Activated B cell treated with CpG ODN at 0.5 μM for 24 hours (primary cell): Measurements from ENCODE around the gene MAP1LC3B2. TPM values are rescaled to one million over a fixed set of nuclear protein-coding genes. Genes with fewer than 3 reads are reported as not detected.

ENCODE experiments used
- ATAC-seq: fragments of 200-7000 bp; cut with Tn5 transposase; one replicate; pipeline ENCODE4 v1.10.0; 2021; ENCODE audit warnings: low read depth, mild to moderate bottlenecking, moderate library complexity
- CTCF ChIA-PET: fragments of 350-600 bp; sonication (Branson Sonifier 250); formaldehyde crosslinking; loops from one replicate; lab custom pipeline; 2021; ENCODE audit warnings: antibody characterized with exemption; lab: Charles Lee
- POLR2A ChIA-PET: fragments of 350-600 bp; sonication (Branson Sonifier 250); formaldehyde crosslinking; loops from one replicate; lab custom pipeline; 2021; ENCODE audit warnings: antibody characterized with exemption; lab: Charles Lee
- DNase-seq: peaks from one replicate; pipeline ENCODE4 v3.0.0; 2022
- H3K27ac Mint-ChIP-seq: one replicate; pipeline ENCODE4 v1.8.0; 2020; ENCODE audit warnings: mixed read lengths
- H3K27me3 Mint-ChIP-seq: one replicate; pipeline ENCODE4 v1.8.0; 2021; ENCODE audit warnings: mixed read lengths
- H3K36me3 Mint-ChIP-seq: one replicate; pipeline ENCODE4 v1.8.0; 2021; ENCODE audit warnings: low read depth, mixed read lengths
- H3K4me1 Mint-ChIP-seq: one replicate; pipeline ENCODE4 v1.8.0; 2021; ENCODE audit warnings: mixed read lengths
- H3K4me3 Mint-ChIP-seq: one replicate; pipeline ENCODE4 v1.8.0; 2020; ENCODE audit warnings: mild to moderate bottlenecking, mixed read lengths
- H3K9me3 Mint-ChIP-seq: one replicate; pipeline ENCODE4 v1.8.0; 2020; ENCODE audit warnings: mixed read lengths
- CTCF ChIP-seq: fragments of 200-600 bp; IDR thresholded peaks from one replicate; pipeline ENCODE4 v1.8.0; 2022; ENCODE audit warnings: antibody characterized with exemption, mild to moderate bottlenecking
- intact Hi-C: fragments of 100-400 bp; cut with micrococcal nuclease; formaldehyde crosslinking; loops from one replicate; pipeline ENCODE4 v1.15.1; 2024
- total RNA-seq: library from RNA; stranded (reverse); gene quantifications from 2 replicates; pipeline ENCODE4 v1.2.3, GENCODE V29; 2022

Gene MAP1LC3B2
- total RNA-seq, 1 donor from 2014 or later: 1.9 TPM

GRCh38 chr12:116614194-116614915, 55.2 kb downstream of the MAP1LC3B2 start:
- TF ChIP-seq CTCF: no peak
- DNase-seq (no peak), ATAC-seq (no peak)
- Mint-ChIP-seq H3K4me3 (no peak overlapping the region), H3K4me1 (peaks cover 4% of the 10 kb centered on the region), H3K27me3 (no peaks in the 10 kb centered on the region), H3K27ac (no peak overlapping the region), H3K9me3 (peaks cover 2% of the 10 kb centered on the region), H3K36me3 (no peaks in the 10 kb centered on the region)
- POLR2A ChIA-PET: no interaction called here
- intact Hi-C loops: no loop called here
- CTCF ChIA-PET: no interaction called here

- Mint-ChIP-seq H3K4me1 (no peaks in the 10 kb centered on the region), H3K27me3 (no peaks in the 10 kb centered on the region), H3K27ac (no peak overlapping the region), H3K36me3 (no peaks in the 10 kb centered on the region), H3K4me3 (no peak overlapping the region), H3K9me3 (peaks cover 2% of the 10 kb centered on the region)
- no peak for TF ChIP-seq CTCF
- intact Hi-C loops: no loop called here
- ChIA-PET CTCF (no interaction called here), POLR2A (no interaction called here)
- ATAC-seq: no peak
- no peak for DNase-seq
Observed at GRCh38 chr12:116615141-116615861, 56.1 kb downstream of the MAP1LC3B2 start.

- Mint-ChIP-seq H3K9me3 (peaks cover 2% of the 10 kb centered on the region), H3K36me3 (no peaks in the 10 kb centered on the region), H3K4me1 (no peaks in the 10 kb centered on the region), H3K27me3 (no peaks in the 10 kb centered on the region), H3K27ac (no peak overlapping the region), H3K4me3 (no peak overlapping the region)
- no peak for ATAC-seq
- no peak for DNase-seq
- intact Hi-C loops: no loop called here
- ChIA-PET CTCF (no interaction called here), POLR2A (no interaction called here)
- no peak for TF ChIP-seq CTCF
Observed at GRCh38 chr12:116616536-116617248, 57.5 kb downstream of the MAP1LC3B2 start.

- ChIA-PET POLR2A (interaction anchor here (0.6 kb wide), 1 partner anchor 1753 kb away, joined by 5 read pairs; the partner anchor contains the start of gene TAOK3), CTCF (no interaction called here)
- H3K9me3 Mint-ChIP-seq: peaks cover 10% of the 10 kb centered on the region
Observed at GRCh38 chr12:116619246-116619645, 60.1 kb downstream of the MAP1LC3B2 start.

More at GRCh38 chr12:116619246-116619645, 60.1 kb downstream of the MAP1LC3B2 start:
- Mint-ChIP-seq H3K36me3 (no peaks in the 10 kb centered on the region), H3K4me1 (no peaks in the 10 kb centered on the region), H3K27ac (no peak overlapping the region), H3K27me3 (peaks cover 2% of the 10 kb centered on the region), H3K4me3 (no peak overlapping the region)
- intact Hi-C loops: no loop called here
- no peak for TF ChIP-seq CTCF
- no peak for DNase-seq
- ATAC-seq: no peak
